ENCODE data around the gene UBR3.
"Not testable (repeated sequence)": the region's sequence is repeated elsewhere in the genome, so short reads cannot be mapped to it uniquely, and the experiment has no call there.

UBR3 gene

GRCh38 chr2:169865492-169865891 is 38.2 kb downstream of the UBR3 start:
- no peak for DNase-seq (ENCODE audit: low read depth, low spot score)

- DNase-seq (ENCODE audit: low read depth, low spot score) = not testable (repeated sequence)
Observed at GRCh38 chr2:169866230-169866629, 39.0 kb downstream of the UBR3 start.

- DNase-seq (ENCODE audit: low read depth, low spot score) = no peak
Observed at GRCh38 chr2:169867579-169867978, 40.3 kb downstream of the UBR3 start.

- DNase-seq (ENCODE audit: low read depth, low spot score) = no peak
Observed at GRCh38 chr2:169868951-169869350, 41.7 kb downstream of the UBR3 start.

GRCh38 chr2:169871369-169871768 is 44.1 kb downstream of the UBR3 start:
- not testable (repeated sequence) for DNase-seq (ENCODE audit: low read depth, low spot score)

- DNase-seq (ENCODE audit: low read depth, low spot score) = no peak
Observed at GRCh38 chr2:169871994-169872393, 44.7 kb downstream of the UBR3 start.

GRCh38 chr2:169877398-169877797 is 50.1 kb downstream of the UBR3 start:
- DNase-seq (ENCODE audit: low read depth, low spot score) = no peak

- no peak for DNase-seq (ENCODE audit: low read depth, low spot score)
Observed at GRCh38 chr2:169887120-169887519, 59.9 kb downstream of the UBR3 start.

GRCh38 chr2:169891593-169892298 is 64.5 kb downstream of the UBR3 start:
- DNase-seq (ENCODE audit: low read depth, low spot score) = no peak

GRCh38 chr2:169892951-169893350 is 65.7 kb downstream of the UBR3 start:
- DNase-seq (ENCODE audit: low read depth, low spot score) = no peak

GRCh38 chr2:169895294-169895985 is 68.2 kb downstream of the UBR3 start:
- DNase-seq (ENCODE audit: low read depth, low spot score) = no peak

GRCh38 chr2:169897834-169898233 is 70.6 kb downstream of the UBR3 start:
- DNase-seq (ENCODE audit: low read depth, low spot score) = no peak

GRCh38 chr2:169900103-169900502 is 72.8 kb downstream of the UBR3 start:
- DNase-seq (ENCODE audit: low read depth, low spot score) = not testable (repeated sequence)

GRCh38 chr2:169900686-169901085 is 73.4 kb downstream of the UBR3 start:
- no peak for DNase-seq (ENCODE audit: low read depth, low spot score)

- DNase-seq (ENCODE audit: low read depth, low spot score) = no peak
Observed at GRCh38 chr2:169906731-169907130, 79.5 kb downstream of the UBR3 start.

GRCh38 chr2:169909376-169909775 is 82.1 kb downstream of the UBR3 start:
- no peak for DNase-seq (ENCODE audit: low read depth, low spot score)

GRCh38 chr2:169910109-169910799 is 83.0 kb downstream of the UBR3 start:
- no peak for DNase-seq (ENCODE audit: low read depth, low spot score)

- no peak for DNase-seq (ENCODE audit: low read depth, low spot score)
Observed at GRCh38 chr2:169911119-169911518, 83.9 kb downstream of the UBR3 start.

- DNase-seq (ENCODE audit: low read depth, low spot score) = no peak
Observed at GRCh38 chr2:169916623-169917022, 89.4 kb downstream of the UBR3 start.

GRCh38 chr2:169923977-169924376 is 96.7 kb downstream of the UBR3 start:
- no peak for DNase-seq (ENCODE audit: low read depth, low spot score)

- no peak for DNase-seq (ENCODE audit: low read depth, low spot score)
Observed at GRCh38 chr2:169925968-169926367, 98.7 kb downstream of the UBR3 start.

GRCh38 chr2:169928463-169928864 is 101.2 kb downstream of the UBR3 start:
- DNase-seq (ENCODE audit: low read depth, low spot score) = no peak
